CD4-positive, alpha-beta T cell (primary cell): ENCODE data around the gene TCEA2. TPM values are rescaled to one million over a fixed set of nuclear protein-coding genes. Genes with fewer than 3 reads are reported as not detected.
A peak's percentile ranks its signal among the peaks of the same experiment; 100 is the strongest.

Experiments
- ATAC-seq: fragments of 200-7000 bp; cut with Tn5 transposase; one replicate; pipeline ENCODE4 v1.10.0; 2022; ENCODE audit warnings: mild to moderate bottlenecking; ENCODE audit not compliant: poor library complexity
- CTCF ChIA-PET: fragments of 350-600 bp; sonication (Branson Sonifier 250); formaldehyde crosslinking; loops from one replicate; lab custom pipeline; 2021; ENCODE audit warnings: antibody characterized with exemption, inconsistent platforms; lab: Charles Lee
- POLR2A ChIA-PET: fragments of 350-600 bp; sonication (Branson Sonifier 250); formaldehyde crosslinking; loops from one replicate; lab custom pipeline; 2021; ENCODE audit warnings: antibody characterized with exemption, inconsistent platforms; lab: Charles Lee
- DNase-seq, 14 experiments: peaks; one replicate each; pipeline ENCODE4 v3.0.0-alpha.2; 2013 to 2020; ENCODE audit warnings: mixed read lengths in 2 of 14
- H3K27ac ChIP-seq, 2 donors: one replicate each; pipeline versions ENCODE4 v1.5.1 to v1.7.0; 2013; ENCODE audit warnings: low read length in 2 of 2, low read depth in 1 of 2, mild to moderate bottlenecking in 1 of 2
- H3K27me3 ChIP-seq, 2 experiments: 1 replicate in 1 of 2; 2 replicates in 1 of 2; pipeline versions ENCODE4 v1.6.1 to v1.7.0; 2013; ENCODE audit warnings: low read length in 2 of 2, control low read depth in 1 of 2, mild to moderate bottlenecking in 1 of 2, moderate library complexity in 1 of 2; ENCODE audit not compliant: insufficient read depth in 2 of 2, control insufficient read depth in 1 of 2
- H3K36me3 ChIP-seq: one replicate; pipeline ENCODE4 v1.6.1; 2013; ENCODE audit warnings: low read length, control low read depth; ENCODE audit not compliant: insufficient read depth
- H3K4me1 ChIP-seq: one replicate; pipeline ENCODE4 v1.6.1; 2013; ENCODE audit warnings: low read length, control low read depth; ENCODE audit not compliant: insufficient read depth
- H3K4me3 ChIP-seq: one replicate; pipeline ENCODE4 v1.5.1; 2013; ENCODE audit warnings: mild to moderate bottlenecking, low read length, moderate library complexity
- H3K9me3 ChIP-seq, 2 experiments: 1 replicate in 1 of 2; 2 replicates in 1 of 2; pipeline versions ENCODE4 v1.6.1 to v1.7.0; 2013; ENCODE audit warnings: low read length in 2 of 2, mild to moderate bottlenecking in 2 of 2, control low read depth in 1 of 2, moderate library complexity in 1 of 2; ENCODE audit not compliant: control insufficient read depth in 1 of 2, insufficient read depth in 1 of 2
- H3K27ac Mint-ChIP-seq: one replicate; pipeline ENCODE4 v1.8.0; 2020; ENCODE audit warnings: mixed read lengths
- H3K27me3 Mint-ChIP-seq: one replicate; pipeline ENCODE4 v1.8.0; 2021; ENCODE audit warnings: mixed read lengths
- H3K36me3 Mint-ChIP-seq: one replicate; pipeline ENCODE4 v1.8.0; 2021; ENCODE audit warnings: low read depth, mixed read lengths
- H3K4me1 Mint-ChIP-seq: one replicate; pipeline ENCODE4 v1.8.0; 2021; ENCODE audit warnings: low read depth, mixed read lengths
- H3K4me3 Mint-ChIP-seq: one replicate; pipeline ENCODE4 v1.8.0; 2020; ENCODE audit warnings: mild to moderate bottlenecking, mixed read lengths
- H3K9me3 Mint-ChIP-seq: one replicate; pipeline ENCODE4 v1.8.0; 2020; ENCODE audit warnings: mixed read lengths
- CTCF ChIP-seq: fragments of 200-600 bp; IDR thresholded peaks from one replicate; pipeline ENCODE4 v1.8.0; 2022; ENCODE audit warnings: antibody characterized with exemption, mild to moderate bottlenecking
- intact Hi-C, 2 experiments: fragments of 100-400 bp; cut with DNase I in 1 of 2; cut with micrococcal nuclease in 1 of 2; formaldehyde crosslinking; loops; one replicate each; pipeline versions ENCODE4 v1.15.1 to v1.9.0; 2023 to 2025; cut with DNase I, micrococcal nuclease
- total RNA-seq, 174 experiments: library from RNA in 2 of 174; stranded (reverse) in 2 of 174; gene quantifications; one replicate each; pipeline ENCODE4 v1.2.3 and lab custom pipeline; 2021 to 2026

Gene TCEA2
- total RNA-seq, 2 experiments from 2014 or later: 28.4 to 29.9 TPM

- Mint-ChIP-seq H3K27ac (no peak overlapping the region), H3K9me3 (no peaks in the 10 kb centered on the region), H3K4me3 (no peak overlapping the region), H3K4me1 (peaks cover 26% of the 10 kb centered on the region), H3K36me3 (no peaks in the 10 kb centered on the region), H3K27me3 (peaks cover 34% of the 10 kb centered on the region)
- intact Hi-C loops: no loop called here
- Histone ChIP-seq H3K36me3 (no peaks in the 10 kb centered on the region), H3K9me3 (peaks cover 0 to 22% of the 10 kb centered on the region in 2 experiments), H3K27me3 (peaks cover 25 to 33% of the 10 kb centered on the region in 2 experiments), H3K4me1 (peaks cover 21% of the 10 kb centered on the region), H3K27ac (no peak overlapping the region), H3K4me3 (no peak overlapping the region)
- no peak for DNase-seq
- no peak for TF ChIP-seq CTCF
- POLR2A ChIA-PET: interaction anchor here (0.7 to 1.2 kb wide), 2 partner anchors 9 to 69 kb away, joined by 3 read pairs; no protein-coding TSS in a partner anchor
- no peak for ATAC-seq
- CTCF ChIA-PET: interaction anchor here (1.2 kb wide), 1 partner anchor 9 kb away, joined by 3 read pairs; no protein-coding TSS in a partner anchor
These were observed 16.0 kb upstream of the TCEA2 start for GRCh38 chr20:64047046-64047389.

- Histone ChIP-seq H3K4me3 (no peak overlapping the region), H3K27me3 (peaks cover 29 to 43% of the 10 kb centered on the region in 2 experiments), H3K4me1 (peaks cover 16% of the 10 kb centered on the region), H3K9me3 (peaks cover 0 to 22% of the 10 kb centered on the region in 2 experiments), H3K36me3 (no peaks in the 10 kb centered on the region), H3K27ac (no peak overlapping the region)
- Mint-ChIP-seq H3K27me3 (peaks cover 41% of the 10 kb centered on the region), H3K4me3 (no peak overlapping the region), H3K4me1 (peaks cover 26% of the 10 kb centered on the region), H3K9me3 (no peaks in the 10 kb centered on the region), H3K36me3 (no peaks in the 10 kb centered on the region), H3K27ac (no peak overlapping the region)
- CTCF ChIA-PET: interaction anchor here (1.2 kb wide), 1 partner anchor 10 kb away, joined by 3 read pairs; no protein-coding TSS in a partner anchor
- intact Hi-C loops: no loop called here
- TF ChIP-seq CTCF: no peak
- DNase-seq (no peak), ATAC-seq (no peak)
- POLR2A ChIA-PET: interaction anchor here (1.2 kb wide), 1 partner anchor 10 kb away, joined by 3 read pairs; no protein-coding TSS in a partner anchor
These were observed 15.0 kb upstream of the TCEA2 start for GRCh38 chr20:64047968-64048401.

DNA sequence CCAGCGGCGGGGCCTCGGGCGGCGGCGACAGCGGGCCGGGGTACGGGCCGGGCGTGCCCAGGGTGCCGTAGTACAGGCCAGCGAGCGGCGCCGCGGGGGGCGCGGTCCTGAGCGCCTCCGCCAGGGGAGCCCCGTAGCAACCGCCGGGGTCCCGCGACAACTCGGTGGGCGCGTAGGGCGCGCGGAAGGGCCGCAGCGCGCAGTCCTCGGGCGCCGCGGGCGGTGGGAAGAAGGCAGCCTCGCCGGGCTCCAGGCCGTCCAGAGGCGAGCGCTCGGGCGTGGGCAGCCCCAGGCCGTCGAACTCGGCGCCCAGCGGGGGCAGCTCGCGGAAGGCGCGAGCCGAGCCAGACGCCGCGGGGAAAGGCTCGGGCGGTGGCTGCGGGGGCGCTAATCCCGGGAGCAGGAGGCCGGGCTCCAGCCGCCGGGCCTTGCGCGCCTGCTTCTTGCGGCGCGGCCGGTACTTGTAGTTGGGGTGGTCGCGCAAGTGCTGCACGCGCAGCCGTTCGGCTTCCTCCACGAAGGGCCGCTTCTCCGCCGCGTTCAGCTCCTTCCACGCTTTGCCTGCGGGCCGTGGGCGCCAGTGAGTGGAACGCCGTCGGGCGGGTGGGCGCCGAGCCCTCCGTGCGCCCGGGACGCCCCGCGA, 14.5 kb upstream of the TCEA2 start:
- H3K27ac Mint-ChIP-seq: no peak overlapping the region
- H3K27me3 ChIP-seq: peaks cover 29 to 48% of the 10 kb centered on the region in 2 experiments
- no peak overlapping the region for H3K4me3 ChIP-seq
- H3K9me3 ChIP-seq: peaks cover 0 to 22% of the 10 kb centered on the region in 2 experiments
- TF ChIP-seq CTCF: no peak
- POLR2A ChIA-PET: interaction anchor here (1.6 kb wide), 1 partner anchor 14 kb away, joined by 5 read pairs; the partner anchor contains the start of gene TCEA2
- intact Hi-C loops: no loop called here
- peaks cover 46% of the 10 kb centered on the region for H3K27me3 Mint-ChIP-seq
- CTCF ChIA-PET: no interaction called here
- peaks cover 16% of the 10 kb centered on the region for H3K4me1 ChIP-seq
- peaks cover 23% of the 10 kb centered on the region for H3K4me1 Mint-ChIP-seq
- DNase-seq (no peak), ATAC-seq (peak; percentile 24)
- H3K36me3 Mint-ChIP-seq: no peaks in the 10 kb centered on the region
- H3K36me3 ChIP-seq: no peaks in the 10 kb centered on the region
- H3K9me3 Mint-ChIP-seq: no peaks in the 10 kb centered on the region
- no peak overlapping the region for H3K4me3 Mint-ChIP-seq
- no peak overlapping the region for H3K27ac ChIP-seq
